SH-SY5Y (cell line): Measurements from ENCODE around the gene SUMO4.

ENCODE experiments used
- GATA2 ChIP-seq: IDR thresholded peaks from 2 replicates; pipeline ENCODE4 v1.6.1; 2011; ENCODE audit warnings: mild to moderate bottlenecking, low read depth, low read length
- GATA3 ChIP-seq: IDR thresholded peaks from 2 replicates; pipeline ENCODE4 v1.6.1; 2011; ENCODE audit warnings: low read depth, mild to moderate bottlenecking, low read length, moderate library complexity

The SUMO4 gene

DNA sequence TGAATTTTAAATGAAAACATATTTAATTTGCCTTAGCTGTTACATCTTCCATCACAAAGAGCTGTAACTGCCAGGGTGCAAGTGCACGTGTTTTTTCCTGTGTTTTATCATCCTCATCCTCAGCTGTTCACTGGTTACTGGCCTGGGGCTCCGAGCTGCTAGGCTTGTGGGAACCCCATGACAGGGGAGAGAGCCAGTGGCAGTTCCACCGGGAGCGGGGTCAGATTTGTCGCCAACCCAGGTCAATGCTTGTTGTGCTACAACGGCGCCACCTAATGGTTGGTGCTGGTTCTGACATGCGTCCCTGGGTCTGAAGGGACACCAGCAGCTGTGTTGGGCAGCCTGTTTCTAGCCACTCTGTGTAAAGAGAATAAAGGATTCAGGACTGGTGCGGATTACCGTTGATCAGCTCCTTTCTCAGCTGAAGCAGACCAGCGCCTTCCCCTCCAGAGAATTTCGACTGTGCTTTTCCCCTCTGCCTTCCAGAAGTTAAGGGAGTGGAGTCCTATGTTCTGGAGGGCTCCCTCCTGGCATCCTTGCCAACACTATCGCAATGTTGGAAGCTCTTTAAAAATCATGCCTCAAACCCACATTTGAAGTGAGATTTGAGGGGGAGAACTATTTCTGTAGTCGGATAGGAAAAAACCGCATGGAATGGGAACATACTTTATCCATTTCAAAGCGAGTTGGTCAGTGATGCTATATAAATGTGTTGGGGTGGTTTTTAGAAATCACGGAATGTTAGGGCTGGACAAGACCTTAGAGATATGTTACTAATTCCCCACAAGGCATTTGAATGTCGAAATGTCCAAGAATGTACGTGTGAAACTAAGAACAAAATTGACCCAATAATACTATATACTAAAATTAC is 32.1 kb downstream of the SUMO4 start:
- TF ChIP-seq GATA2: 0 out of 2 replicates have a peak, but pooled peaks have one; percentile 8
- no peak for TF ChIP-seq GATA3

DNA sequence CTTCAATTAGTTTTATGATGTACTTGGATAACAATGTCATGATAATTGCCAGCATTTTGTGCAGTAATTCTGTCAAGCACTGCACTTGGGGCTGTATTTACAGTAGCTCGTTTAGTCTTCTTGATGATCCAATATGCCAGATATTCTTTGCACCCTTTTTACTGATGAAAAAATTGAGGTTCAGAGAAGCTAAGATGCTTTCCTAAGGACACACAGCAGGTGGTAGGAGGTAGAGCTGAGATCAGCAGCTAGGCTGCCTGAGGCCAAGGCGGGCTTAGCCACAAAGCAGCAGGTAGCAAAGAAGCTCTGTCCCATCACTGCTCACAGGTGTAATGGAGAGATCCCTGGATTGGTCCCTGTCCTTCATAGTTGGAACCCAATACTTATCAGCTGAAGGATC is 33.3 kb downstream of the SUMO4 start:
- no peak for TF ChIP-seq GATA2
- TF ChIP-seq GATA3: no peak

DNA sequence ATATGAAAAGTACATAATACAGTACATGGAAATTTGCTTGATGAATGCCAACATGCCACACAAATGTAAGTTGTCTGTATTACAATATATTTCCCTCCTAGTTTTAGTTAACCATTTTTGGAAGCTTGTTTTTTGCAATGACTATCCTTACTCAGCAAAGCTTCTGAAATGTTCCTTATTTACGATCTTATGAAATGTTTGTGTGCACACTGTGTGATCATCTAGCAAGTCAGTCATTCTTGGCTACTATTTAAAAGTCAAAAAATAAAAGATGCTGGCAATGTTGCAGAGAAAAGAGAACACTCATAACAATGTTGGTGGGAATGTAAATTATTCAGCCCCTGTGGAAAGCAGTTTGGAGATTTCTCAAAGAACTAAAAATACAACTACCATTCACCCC is 33.8 kb downstream of the SUMO4 start:
- TF ChIP-seq GATA3: no peak
- no peak for TF ChIP-seq GATA2

DNA sequence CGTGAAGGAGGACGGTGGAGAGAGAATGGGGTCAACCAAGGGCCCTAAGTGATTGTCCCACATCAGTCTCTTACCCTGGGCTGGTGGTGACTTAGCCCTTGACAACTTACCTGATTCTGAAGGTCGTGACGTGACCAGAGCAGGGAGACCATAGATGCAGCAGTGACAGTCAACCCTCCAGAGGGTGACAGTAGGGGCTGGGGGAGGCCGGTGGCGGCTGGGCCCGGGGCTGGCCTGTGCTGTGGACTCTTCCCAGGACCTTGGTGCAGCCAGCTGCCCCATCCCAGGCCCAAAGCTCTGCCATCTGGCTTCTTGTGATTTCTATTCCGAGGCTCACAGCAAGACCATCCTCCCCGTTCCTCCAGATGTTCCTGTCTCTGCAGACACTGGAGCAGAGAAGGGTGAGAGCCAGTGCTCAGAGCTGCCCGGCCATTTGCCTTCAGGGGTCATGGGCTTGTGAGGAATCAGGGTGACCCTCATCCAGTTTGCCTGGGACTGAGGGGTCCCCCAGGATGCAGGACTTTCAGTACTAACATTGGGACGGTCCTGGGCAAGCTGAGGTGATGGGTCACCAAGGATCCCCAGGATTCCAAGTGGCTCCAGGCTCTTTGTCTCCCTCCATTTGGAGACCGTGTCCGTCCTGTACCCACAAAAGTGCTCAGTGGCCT is 36.0 kb downstream of the SUMO4 start:
- TF ChIP-seq GATA2: no peak
- no peak for TF ChIP-seq GATA3

DNA sequence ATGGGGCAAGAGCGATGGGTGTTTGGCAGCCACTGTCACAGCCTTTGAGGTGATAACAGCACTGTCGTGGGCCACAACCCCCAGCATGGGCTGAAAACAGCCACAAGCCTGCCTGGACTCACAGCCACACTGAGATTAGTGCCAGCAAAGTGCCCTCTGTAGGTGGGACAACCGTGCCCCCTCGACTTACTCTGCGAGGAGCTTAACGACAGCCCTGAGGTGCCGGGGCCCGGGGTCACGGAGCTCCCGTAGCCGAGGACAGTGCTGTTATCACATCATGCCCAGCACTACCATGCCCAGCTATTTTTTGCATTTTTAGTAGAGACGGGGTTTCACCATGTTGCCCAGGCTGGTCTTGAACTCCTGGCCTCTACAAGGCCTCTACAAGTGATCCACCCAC is 36.6 kb downstream of the SUMO4 start:
- TF ChIP-seq GATA3 (no peak), GATA2 (no peak)

DNA sequence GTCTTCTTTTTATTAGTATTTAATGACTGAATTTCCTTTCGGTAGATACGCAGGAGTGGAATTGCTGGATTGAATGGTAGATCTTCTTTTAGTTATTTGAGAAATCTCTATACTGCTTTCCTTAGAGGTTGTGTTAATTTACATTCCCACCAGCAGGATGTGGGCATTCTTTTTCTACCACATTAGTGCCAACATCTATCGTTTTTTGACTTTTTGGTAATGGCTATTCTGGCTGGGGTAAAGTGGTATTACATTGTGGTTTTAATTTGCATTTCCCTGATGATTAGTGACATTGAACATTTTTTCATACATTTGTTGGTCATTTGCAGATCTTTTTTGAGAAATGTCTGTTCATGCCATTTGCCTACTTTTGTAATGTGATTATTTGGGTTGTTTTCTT is 37.1 kb downstream of the SUMO4 start:
- TF ChIP-seq GATA3 (no peak), GATA2 (no peak)

DNA sequence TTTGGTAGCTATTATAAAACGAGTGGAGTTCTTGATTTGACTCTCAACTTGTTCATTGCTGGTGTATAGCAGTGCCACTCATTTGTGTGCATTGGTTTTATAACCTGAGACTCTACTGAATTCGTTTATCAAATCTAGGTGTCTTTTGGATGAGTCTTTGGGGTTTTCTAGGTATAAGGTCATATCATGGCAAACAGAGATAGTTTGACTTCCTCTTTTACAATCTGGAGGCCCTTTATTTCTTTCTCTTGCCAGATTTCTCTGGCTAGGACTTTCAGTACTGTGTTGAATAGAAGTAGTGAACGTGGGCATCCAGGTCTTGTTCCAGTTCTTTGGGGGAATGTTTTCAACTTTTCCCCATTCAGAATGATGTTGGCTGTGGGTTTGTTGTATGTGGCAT is 38.8 kb downstream of the SUMO4 start:
- TF ChIP-seq GATA2 (no peak), GATA3 (no peak)

DNA sequence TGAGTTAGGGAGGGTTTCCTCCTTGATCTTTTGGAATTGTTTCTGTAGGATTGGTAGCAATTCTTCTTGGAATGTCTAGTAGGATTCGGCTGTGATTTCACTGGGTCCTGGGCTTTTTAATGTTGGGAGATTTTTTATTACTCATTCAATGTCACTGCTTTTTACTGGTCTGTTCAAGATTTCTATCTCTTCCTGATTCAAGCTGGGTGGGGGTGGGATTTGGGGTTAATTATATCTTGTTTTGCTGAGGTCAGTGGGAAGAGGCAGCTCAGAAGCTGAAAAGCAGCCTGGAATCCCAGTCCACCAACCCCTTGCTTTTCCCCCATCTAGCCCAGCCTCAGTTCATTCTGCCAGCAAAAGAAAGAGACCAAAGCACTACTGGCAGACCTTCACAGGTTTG is 39.6 kb downstream of the SUMO4 start:
- TF ChIP-seq GATA3 (no peak), GATA2 (no peak)

DNA sequence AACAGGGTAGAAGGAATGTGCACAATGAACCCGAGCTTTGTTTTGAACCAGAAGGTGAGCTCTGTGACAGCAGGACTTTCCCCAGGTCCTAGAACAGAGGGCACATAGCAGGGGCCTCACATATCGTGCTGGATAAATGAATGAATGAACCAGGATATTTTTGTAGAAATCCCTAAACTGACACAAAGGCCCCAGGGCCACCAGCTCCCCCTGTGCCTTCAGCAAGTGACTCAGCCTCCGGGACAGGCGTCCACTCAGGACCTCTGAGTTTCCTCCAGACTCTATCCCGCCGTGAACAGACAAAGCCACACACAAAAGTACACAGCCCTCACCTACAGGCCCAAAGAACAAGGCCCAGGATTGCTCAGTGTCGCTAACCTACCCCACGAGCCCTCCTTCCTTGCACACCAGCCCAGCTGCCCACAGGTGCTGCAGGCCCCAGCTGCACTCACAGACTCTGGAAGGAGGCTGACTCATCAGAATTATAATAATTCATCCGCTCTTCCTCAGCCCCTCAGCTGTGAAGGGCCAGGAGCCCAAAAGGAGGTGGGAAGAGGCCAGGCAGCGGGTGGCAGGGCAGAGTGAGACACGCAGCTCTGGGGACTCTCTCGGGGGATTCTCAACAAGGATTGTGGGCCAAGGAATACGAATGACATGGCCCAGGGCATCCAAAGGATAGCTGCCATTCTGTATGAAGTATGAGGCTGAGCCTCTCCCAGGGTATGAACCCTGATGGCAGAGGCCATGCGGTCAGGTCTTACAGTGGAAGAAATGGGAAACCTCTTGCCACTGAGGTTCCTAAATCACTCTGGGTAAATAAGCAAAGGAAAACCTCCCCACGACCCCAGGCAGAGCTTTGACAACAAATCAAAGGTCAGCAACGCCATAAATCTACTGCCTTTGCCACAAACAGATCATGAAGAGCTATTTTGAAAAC is 40.9 kb downstream of the SUMO4 start:
- TF ChIP-seq GATA2 (no peak), GATA3 (no peak)

DNA sequence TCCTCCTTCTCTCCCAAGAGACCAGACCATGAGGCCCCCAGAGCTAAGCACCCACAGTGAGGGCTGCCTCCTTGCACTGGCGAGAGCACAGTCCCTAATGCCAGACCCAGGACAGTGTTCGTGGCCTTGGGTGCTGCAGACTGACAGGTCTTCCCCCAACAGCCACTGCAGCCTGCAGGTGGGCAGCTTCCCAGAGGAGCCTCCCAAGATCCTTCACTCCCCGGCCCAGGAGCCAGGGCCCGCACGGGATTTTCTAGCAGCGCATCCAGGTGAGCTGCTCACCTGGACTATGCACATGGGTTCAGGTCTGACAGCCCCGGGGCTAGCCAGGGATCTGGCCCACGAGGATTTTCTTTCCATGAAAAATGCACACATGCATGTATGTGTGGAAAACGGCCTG is 41.7 kb downstream of the SUMO4 start:
- TF ChIP-seq GATA2 (no peak), GATA3 (no peak)

DNA sequence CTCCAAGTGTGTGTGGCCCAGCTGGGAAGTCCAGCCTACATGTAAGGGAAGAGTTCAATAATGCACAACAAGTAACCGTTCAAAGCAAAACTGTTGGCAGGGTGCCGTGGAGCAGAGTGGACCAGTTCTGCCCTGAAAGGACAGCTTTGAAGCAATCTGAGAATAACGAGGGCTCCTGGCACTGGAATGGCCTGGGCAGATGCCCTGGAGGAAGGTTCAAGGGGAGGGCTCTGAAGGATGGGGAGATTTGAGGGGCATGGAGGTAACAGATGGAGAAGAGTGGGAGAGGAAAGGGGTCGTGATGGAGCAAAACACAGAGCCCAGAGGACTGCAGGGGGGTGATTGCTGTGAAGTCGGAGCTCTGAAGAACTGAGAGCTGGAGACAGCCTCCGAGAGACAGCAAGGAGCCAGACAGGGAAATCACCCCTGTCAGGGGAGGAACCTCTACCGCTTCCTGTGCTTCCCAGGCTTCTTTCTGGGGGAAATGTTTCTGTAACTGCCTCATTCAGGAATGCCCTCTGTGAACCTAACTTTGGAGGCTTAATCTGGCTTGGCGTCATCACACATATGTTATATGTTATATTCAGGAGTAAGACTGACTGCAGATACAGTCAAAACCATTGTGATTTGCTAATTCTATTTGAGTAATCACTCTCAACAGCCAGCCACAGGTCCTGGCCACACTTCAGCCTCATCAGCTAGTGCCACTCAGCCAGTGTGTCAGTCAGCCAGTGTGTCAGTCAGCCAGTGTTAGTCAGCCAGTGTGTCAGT is 43.5 kb downstream of the SUMO4 start:
- TF ChIP-seq GATA2: no peak
- no peak for TF ChIP-seq GATA3

DNA sequence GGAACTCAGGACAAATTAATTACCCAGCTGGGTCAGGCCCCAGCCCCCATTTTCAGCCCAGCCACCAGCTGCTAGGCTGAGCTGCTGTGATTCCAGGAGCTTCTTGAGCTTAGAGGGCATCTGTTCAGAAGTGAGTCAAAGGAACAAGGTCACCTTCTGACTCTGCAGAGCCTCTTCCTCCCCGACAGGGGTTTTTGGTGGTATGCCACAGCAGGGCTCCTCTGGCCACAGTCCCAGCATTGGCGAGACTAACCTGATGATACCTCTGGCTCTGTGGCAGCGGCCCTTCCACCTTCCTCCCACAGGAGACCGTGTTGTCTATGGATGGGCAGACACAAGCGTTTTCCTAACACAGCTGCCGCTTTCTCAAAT is 45.0 kb downstream of the SUMO4 start:
- no peak for TF ChIP-seq GATA3
- TF ChIP-seq GATA2: no peak

DNA sequence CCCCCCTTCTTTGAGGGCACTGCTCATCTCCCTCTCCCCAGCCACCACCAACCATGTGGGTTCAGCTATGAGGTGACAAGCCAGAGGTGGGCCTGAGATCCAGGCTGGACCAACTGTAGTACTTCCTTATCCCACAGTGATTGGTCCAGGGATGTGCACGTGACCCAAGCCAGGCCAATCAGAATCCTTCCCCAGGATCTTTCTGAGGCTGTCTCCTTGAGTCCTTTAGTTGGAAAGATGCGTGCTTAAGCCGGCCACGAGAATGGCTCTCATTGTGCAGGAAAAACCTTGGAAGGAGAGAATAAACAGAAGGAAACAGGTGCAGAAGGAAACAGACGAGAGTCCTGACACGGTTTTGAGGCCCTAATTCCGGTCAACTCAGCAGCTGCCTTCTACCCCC is 45.5 kb downstream of the SUMO4 start:
- TF ChIP-seq GATA2 (no peak), GATA3 (no peak)
